ENCODE results near the gene NUPR2.

GRCh38 chr7:56115852-56116538 lies at the start of gene NUPR2:
- TF ChIP-seq POLR2A (IDR thresholded peaks at IDR 0.05; ENCODE audit: low read depth, low read length) (no peak), CTCF (conservative IDR thresholded peaks at IDR 0.05; ENCODE audit: low read depth, low read length) (no peak), RAD21 (IDR thresholded peaks at IDR 0.05; ENCODE audit: low read length) (no peak), MXI1 (IDR thresholded peaks at IDR 0.05; ENCODE audit: borderline replicate concordance, low read depth, low read length) (no peak), RCOR1 (IDR thresholded peaks at IDR 0.05; ENCODE audit: insufficient replicate concordance, low read length) (no peak), CEBPB (IDR thresholded peaks at IDR 0.05; ENCODE audit: low read depth, low read length) (no peak), BHLHE40 (IDR thresholded peaks at IDR 0.05; ENCODE audit: low read depth, low read length) (no peak)

Data from IMR-90 (cell line).